GM12891 (cell line): ENCODE data around the gene MED12L.

Experiments
- POLR2A ChIP-seq: IDR thresholded peaks from 2 replicates; pipeline ENCODE4 v1.6.1; 2011; ENCODE audit warnings: low read depth, low read length, control low read depth
- POLR2AphosphoS5 ChIP-seq: IDR thresholded peaks from 2 replicates; pipeline ENCODE4 v1.6.1; 2011; ENCODE audit warnings: low read depth, low read length, control low read depth
- POU2F2 ChIP-seq: IDR thresholded peaks from 2 replicates; pipeline ENCODE4 v1.6.1; 2011; ENCODE audit warnings: low read depth, mild to moderate bottlenecking, control low read depth, low read length, moderate library complexity
- SPI1 ChIP-seq: IDR thresholded peaks from 2 replicates; pipeline ENCODE4 v1.6.1; 2011; ENCODE audit warnings: low read depth, low read length, control low read depth
- TAF1 ChIP-seq: IDR thresholded peaks from 2 replicates; pipeline ENCODE4 v1.6.1; 2011; ENCODE audit warnings: low read depth, low read length, control low read depth

DNA sequence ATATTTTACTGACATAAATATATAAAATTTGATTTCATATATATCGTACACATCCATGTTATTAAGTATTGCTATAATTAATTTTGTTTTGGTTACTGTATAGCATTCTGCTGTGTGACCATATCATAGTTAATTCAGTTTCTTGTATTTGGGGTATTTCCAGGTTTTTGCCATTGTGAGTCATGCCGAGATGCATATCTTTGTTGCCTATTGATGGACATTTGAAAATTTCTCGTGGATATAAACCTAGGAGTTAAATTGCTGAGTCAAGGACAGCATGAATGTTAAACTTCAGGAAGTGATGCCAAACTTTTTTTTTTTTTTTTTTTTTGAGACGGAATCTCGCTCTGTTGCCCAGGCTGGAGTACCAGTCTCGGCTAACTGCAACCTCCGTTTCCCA lies 151.3 kb downstream of the MED12L start:
- TF ChIP-seq POLR2A: no peak
- TF ChIP-seq TAF1: no peak
- no peak for TF ChIP-seq POLR2AphosphoS5
- no peak for TF ChIP-seq SPI1
- no peak for TF ChIP-seq POU2F2
